GM18505 (cell line): Measurements from ENCODE around the gene MBNL1.

ENCODE experiments used
- ATAC-seq: cut with Tn5 transposase; IDR thresholded peaks from one replicate; pipeline ENCODE4 v1.9.1; 2021; ENCODE audit not compliant: unreplicated experiment
- POLR2A ChIP-seq: IDR thresholded peaks from 4 replicates; pipeline ENCODE4 v1.6.1; 2011; ENCODE audit warnings: borderline replicate concordance; ENCODE audit not compliant: insufficient read depth, insufficient read length; ENCODE audit errors: extremely low read depth

Gene MBNL1

GRCh38 chr3:152268555-152269055 is at the start of gene MBNL1:
Gene MBNL1, plus strand, starts transcription at chr3:152268929. Its CDS starts 31,265 bp downstream, at chr3:152300194.
- peak; percentile 96 for TF ChIP-seq POLR2A
- peak; percentile 67 for ATAC-seq

- no peak for ATAC-seq
- TF ChIP-seq POLR2A: no peak
These were observed 49.5 kb upstream of the MBNL1 start for GRCh38 chr3:152219216-152219615.

GRCh38 chr3:152219769-152220255 is 48.9 kb upstream of the MBNL1 start:
- no peak for TF ChIP-seq POLR2A
- ATAC-seq: no peak

- ATAC-seq: no peak
- TF ChIP-seq POLR2A: no peak
These were observed 46.4 kb upstream of the MBNL1 start for GRCh38 chr3:152222327-152222726.

- no peak for ATAC-seq
- no peak for TF ChIP-seq POLR2A
These were observed 43.5 kb upstream of the MBNL1 start for GRCh38 chr3:152225201-152225600.

GRCh38 chr3:152226176-152226575 is 42.6 kb upstream of the MBNL1 start:
- ATAC-seq: no peak
- TF ChIP-seq POLR2A: no peak

- no peak for ATAC-seq
- no peak for TF ChIP-seq POLR2A
These were observed 41.7 kb upstream of the MBNL1 start for GRCh38 chr3:152227027-152227426.

GRCh38 chr3:152229692-152230091 is 39.0 kb upstream of the MBNL1 start:
- no peak for ATAC-seq
- no peak for TF ChIP-seq POLR2A

- no peak for TF ChIP-seq POLR2A
- no peak for ATAC-seq
These were observed 38.4 kb upstream of the MBNL1 start for GRCh38 chr3:152230370-152230769.

- TF ChIP-seq POLR2A: no peak
- ATAC-seq: no peak
These were observed 36.7 kb upstream of the MBNL1 start for GRCh38 chr3:152232001-152232400.

GRCh38 chr3:152232679-152233078 is 36.0 kb upstream of the MBNL1 start:
- ATAC-seq: no peak
- TF ChIP-seq POLR2A: no peak

GRCh38 chr3:152234657-152235375 is 33.9 kb upstream of the MBNL1 start:
- no peak for ATAC-seq
- no peak for TF ChIP-seq POLR2A

- no peak for TF ChIP-seq POLR2A
- ATAC-seq: no peak
These were observed 32.9 kb upstream of the MBNL1 start for GRCh38 chr3:152235709-152236298.

- ATAC-seq: no peak
- TF ChIP-seq POLR2A: no peak
These were observed 32.0 kb upstream of the MBNL1 start for GRCh38 chr3:152236716-152237115.
